ENCODE results near the gene CD79B.

DNA sequence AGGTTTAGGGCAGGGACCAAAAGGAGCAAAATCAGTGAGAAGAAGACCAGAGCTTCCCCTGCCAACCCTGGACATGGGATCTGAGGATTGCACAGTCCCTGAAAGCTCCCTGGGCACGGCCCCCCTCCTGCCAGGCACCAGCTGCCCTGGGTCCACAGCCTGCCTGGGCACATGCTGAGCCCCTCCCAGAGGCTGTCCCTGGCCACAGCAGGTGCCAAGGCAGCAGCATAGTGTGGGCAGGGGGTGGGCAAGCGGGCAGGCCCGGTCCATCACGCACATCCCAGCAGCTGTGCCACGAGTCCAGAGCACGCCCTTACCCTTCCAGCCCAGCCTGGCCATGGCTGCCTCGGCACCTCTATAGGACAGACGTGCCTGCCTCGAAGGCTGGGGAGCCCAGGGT is 27.9 kb upstream of the CD79B start:
- TF ChIP-seq POU2F2 (IDR thresholded peaks at IDR 0.05; ENCODE audit: low read depth, low read length): no peak
- no peak for TF ChIP-seq POLR2A (IDR thresholded peaks at IDR 0.05; ENCODE audit: low read depth, low read length)
- no peak for TF ChIP-seq POLR2AphosphoS5 (IDR thresholded peaks at IDR 0.05; ENCODE audit: low read depth, low read length)
- no peak for TF ChIP-seq TAF1 (IDR thresholded peaks at IDR 0.05; ENCODE audit: low read depth, low read length)
- no peak for TF ChIP-seq SPI1 (IDR thresholded peaks at IDR 0.05; ENCODE audit: low read depth, low read length)
- TF ChIP-seq PAX5 (IDR thresholded peaks at IDR 0.05; ENCODE audit: insufficient read depth, low read length, severe bottlenecking): no peak

All from GM12891 (cell line).